AML-193 (cell line): ENCODE measurements around the gene MTERF4.
"Not testable (repeated sequence)": the region's sequence is repeated elsewhere in the genome, so short reads cannot be mapped to it uniquely, and the experiment has no call there.

Source experiments
- DNase-seq, 2 experiments: peaks; one replicate each; lab custom pipeline; 2025; lab: John Stamatoyannopoulos, UW

Gene MTERF4

DNA sequence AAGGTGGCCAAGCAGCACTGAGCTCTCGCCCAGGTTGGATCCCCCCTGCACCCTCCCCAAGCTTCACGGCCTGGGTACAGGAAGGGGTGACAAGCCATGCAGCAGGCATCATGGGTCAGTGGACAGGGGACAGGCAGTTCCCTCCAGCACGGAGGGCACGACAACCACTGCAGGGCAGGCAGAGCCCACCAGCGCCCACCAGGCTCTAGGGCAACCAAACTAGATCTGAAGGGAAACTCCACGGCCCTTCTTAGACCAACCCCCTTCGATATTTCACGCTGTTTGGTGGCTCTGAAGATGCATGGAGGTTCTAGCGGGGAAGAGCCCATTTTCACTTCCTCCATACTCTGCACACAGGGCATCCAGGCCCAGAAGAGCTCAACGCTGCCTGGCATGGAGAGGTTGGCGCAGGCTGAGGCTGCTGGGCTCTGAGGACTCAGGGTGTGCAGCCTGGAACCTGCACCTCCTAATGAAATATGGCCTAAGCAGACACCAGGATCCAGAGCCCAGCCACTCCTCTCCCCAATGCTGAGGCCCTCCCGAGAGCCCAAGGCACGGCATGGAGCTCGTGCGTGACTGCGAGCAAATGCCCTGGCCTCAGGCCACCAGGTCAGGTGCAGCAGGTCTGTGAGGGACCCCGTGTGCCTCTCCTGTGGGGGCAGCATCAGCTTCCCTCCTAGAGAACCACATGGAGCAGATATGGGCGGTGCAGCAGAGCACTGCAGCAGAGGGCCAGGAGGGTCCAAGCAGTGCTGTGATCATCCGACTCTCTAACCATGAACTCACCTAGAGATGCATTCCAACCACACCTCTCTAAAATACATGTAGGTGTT is 8.7 kb upstream of the MTERF4 start:
- no peak for DNase-seq

DNA sequence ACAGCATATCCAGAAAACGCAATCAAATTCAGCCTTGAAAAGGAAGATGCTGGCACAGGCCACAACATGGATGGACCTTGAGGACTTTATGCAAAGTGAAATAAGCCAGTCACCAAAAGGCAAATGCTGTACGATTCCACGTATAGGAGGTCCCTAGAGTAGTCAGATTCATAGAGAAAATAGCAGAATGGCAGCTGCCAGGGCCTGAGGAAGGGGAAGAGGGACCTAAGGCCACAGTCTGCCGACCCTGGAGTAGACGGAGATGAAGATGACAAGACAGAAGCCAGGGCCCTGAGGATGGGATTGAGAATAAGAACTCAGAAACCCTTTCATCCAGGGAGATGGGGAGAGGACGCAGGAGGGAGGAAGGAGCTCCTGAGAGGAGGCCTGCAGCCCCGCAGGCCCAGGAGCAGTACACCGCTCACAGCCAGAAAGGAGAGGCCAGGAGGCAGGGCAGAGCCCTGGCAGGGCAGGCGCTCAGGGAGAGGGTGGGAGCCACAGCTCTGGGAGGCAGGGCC is 8.1 kb upstream of the MTERF4 start:
- DNase-seq: no peak

- DNase-seq: no peak
These were observed 7.4 kb upstream of the MTERF4 start for GRCh38 chr2:241109210-241110088.

DNA sequence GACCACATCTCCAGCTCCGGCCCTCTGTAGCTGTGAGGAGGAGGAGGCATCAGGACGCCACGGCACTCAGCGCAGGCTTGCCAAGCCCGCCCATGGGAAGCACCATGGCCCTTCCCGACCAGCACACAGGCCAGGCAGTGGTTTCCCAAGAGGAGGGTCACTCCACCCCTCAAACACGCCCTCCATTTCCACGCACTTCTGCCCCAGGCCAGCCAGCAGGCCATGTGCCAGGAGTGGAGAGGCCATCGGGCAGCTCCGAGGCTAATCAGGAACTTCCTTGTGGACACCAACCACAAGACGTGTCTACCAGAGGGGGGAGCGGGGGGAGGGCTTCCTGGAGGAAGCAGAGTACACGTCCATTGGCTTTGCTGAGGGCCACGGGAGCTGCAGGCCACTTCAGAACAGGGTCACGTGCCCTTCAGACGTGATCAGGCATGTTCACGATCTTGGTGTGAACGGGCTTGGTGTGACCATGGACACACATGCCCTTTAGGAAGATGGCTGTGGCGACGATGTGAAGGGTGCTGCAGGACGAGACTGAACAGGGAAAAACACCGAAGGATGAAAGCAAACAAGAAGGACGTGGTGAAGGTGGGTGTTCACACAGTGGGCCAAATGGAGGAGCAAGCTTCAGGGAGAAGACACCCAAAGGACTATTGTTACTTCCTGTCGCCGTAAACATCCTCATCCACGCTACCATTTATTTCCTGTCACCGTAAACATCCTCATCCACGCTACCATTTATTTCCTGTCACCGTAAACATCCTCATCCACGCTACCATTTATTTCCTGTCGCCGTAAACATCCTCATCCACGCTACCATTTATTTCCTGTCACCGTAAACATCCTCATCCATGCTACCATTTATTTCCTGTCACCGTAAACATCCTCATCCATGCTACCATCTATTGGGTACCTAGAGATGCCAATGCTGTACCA is 6.5 kb upstream of the MTERF4 start:
- no peak for DNase-seq

GRCh38 chr2:241107031-241107783 is 5.1 kb upstream of the MTERF4 start:
- no peak for DNase-seq

- no peak for DNase-seq
These were observed 3.6 kb upstream of the MTERF4 start for GRCh38 chr2:241105641-241106040.

DNA sequence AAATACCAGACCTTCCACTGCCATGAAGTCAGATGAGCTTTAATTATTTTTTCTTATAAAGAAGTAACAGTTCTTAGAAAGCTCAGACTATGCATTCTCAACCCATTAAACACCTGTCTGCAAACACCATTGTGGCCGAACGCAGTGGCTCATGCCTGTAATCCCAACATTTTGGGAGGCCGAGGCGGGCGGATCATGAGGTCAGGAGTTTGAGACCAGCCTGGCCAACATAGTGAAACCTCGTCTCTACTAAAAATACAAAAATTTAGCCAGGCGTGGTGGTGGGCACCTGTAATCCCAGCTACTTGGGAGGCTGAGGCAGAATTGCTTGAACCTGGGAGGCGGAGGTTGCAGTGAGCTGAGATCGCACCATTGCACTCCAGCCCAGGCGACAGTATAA is 2.5 kb upstream of the MTERF4 start:
- DNase-seq: not testable (repeated sequence)

GRCh38 chr2:241103176-241103595 is 1.1 kb upstream of the MTERF4 start:
- DNase-seq: no peak

DNA sequence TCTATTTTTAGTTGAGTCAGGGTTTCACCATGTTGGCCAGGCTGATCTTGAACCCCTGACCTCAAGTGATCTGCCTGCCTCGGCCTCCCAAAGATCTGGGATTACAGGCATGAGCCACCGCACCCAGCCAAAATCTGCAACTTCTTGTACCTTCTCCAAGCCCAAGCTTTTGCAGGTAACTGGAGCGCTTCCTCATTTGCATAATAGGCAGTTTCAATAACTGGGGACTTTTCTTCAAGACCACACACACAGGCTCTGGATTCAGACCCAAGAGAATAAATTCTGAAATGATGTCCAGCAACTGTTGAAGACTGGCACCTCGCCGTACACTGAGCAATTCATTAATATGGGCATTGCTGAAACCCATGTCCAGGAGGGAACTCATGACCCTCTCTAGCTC is 2.8 kb downstream of the MTERF4 start:
- DNase-seq: no peak

DNA sequence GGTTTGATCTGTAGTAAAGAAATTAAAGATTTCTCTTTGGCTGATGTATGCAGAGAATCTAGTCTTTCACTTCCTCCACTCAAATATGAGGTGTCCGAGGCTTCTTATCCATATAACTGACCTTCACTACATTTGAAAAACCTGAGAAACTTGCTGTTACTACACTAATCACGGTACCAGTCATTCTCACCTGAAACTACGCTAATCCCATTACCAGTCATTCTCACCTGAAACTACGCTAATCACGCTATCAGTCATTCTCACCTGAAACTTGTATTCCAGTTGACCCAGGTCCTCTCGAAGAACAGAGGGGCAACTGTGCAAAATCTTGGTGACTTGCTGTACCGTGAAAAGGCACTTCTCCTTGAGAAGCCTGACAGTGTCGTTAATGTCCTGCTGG is 5.1 kb downstream of the MTERF4 start:
- DNase-seq: no peak

DNA sequence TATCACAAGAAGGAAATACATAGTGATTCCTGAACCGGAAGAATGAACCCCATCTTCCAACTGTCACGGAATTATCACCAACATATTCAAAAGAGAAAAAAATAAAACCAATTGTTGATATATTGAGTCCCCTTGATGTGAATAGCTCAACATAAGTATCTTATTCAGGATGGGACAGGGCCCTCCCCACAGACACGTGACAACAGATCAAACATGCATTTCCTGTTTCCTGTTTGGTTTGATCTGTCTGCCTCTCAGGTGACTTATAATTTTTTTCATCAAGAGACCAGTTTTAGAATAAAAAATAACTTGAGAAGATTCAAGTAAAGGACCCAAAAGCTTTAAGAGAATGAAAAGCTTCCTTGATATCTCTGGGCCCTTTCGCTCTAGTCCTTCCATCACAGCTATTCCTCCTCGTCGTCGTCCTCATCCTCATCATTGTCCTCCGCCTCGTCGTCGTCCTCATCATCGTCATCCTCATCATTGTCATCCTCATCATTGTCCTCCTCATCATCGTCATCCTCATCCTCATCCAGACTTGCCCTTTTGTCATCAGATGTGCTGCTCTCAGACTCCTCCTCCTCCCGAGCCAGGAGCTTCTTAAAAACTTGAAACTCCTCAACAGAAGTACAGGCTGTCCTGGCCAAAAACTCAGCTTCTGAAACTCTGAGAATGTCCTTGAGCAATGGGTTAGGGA is 6.3 kb downstream of the MTERF4 start:
- no peak for DNase-seq

GRCh38 chr2:241094924-241095420 is 7.1 kb downstream of the MTERF4 start:
- DNase-seq: no peak

GRCh38 chr2:241094172-241094571 is 7.9 kb downstream of the MTERF4 start:
- no peak for DNase-seq

DNA sequence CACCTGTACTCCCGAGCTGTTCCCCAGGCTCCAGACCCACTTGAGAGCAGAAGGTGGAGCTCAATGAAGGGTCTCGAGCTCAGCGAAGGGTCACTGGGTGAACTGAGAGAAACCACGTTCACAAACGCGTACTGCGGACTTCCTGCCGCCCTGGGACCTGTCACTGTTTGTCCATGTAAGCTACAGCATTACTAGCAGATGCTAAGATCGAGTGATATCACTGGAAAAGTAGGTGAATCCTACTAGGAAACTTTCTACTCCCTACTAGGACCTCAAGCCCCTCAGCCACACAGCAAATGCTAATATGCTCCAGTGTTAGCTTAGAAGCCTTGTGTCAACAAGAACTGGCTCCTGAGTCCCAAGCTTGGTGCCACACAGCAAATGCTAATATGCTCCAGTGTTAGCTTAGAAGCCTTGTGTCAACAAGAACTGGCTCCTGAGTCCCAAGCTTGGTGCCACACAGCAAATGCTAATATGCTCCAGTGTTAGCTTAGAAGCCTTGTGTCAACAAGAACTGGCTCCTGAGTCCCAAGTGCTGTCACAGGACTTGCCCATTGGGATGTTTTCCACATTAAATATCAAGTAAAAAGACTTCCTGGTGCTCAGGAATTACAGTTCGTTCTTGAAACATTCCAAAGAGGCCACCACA is 8.8 kb downstream of the MTERF4 start:
- DNase-seq: not testable (repeated sequence)

GRCh38 chr2:241092677-241093076 is 9.4 kb downstream of the MTERF4 start:
- no peak for DNase-seq

DNA sequence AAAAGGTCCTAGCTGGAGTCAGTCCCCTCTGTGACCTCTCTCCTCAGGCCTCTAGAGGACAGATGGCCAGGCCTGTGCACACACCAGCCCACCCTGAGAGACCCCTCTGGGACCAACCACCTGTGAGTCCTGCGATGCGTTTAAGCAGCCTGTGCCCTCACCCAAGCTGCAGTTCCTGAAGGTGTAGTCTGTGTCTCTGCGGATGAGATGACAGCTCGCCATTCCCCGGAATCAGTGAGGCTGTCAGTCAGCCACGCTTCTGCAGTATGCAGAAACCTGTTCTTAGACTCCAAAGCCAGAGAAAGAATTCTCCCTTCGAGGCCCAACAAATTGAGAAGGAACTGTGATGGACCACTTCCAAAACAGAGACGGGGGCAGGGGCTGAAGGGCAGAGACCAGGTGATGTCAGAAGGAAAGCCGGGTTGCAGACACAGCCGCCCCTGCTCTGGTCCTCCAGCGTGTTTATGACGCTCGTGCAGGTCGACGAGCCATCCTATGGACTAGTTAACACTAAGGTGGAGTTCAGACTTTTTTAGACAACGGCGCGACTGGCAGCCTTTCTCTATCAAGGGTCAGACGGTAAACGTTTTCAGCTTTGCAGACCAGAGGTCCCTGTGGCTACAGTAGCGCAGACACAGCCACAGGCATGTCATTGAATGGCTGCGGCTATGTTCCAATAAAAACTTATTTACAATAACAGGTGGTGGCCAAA is 10.2 kb downstream of the MTERF4 start:
- DNase-seq: no peak

DNA sequence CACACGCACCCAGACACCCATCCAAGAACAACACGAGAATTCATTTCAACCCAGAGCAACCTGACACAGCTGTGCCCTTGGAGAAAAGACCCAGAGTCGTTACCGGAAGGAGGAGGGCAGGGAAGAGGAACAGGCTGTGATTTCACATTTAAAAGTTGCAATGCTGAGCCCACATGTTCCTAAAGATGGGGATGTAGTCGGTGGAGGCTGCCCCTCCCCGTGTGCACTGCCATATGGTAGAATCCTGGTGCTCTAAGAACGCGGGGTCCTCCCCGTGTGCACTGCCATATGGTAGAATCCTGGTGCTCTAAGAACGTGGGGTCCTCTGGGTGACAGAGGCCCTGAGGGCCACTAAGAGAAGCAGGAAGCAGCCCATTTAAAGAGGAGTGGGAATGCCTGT is 10.9 kb downstream of the MTERF4 start:
- DNase-seq: no peak

DNA sequence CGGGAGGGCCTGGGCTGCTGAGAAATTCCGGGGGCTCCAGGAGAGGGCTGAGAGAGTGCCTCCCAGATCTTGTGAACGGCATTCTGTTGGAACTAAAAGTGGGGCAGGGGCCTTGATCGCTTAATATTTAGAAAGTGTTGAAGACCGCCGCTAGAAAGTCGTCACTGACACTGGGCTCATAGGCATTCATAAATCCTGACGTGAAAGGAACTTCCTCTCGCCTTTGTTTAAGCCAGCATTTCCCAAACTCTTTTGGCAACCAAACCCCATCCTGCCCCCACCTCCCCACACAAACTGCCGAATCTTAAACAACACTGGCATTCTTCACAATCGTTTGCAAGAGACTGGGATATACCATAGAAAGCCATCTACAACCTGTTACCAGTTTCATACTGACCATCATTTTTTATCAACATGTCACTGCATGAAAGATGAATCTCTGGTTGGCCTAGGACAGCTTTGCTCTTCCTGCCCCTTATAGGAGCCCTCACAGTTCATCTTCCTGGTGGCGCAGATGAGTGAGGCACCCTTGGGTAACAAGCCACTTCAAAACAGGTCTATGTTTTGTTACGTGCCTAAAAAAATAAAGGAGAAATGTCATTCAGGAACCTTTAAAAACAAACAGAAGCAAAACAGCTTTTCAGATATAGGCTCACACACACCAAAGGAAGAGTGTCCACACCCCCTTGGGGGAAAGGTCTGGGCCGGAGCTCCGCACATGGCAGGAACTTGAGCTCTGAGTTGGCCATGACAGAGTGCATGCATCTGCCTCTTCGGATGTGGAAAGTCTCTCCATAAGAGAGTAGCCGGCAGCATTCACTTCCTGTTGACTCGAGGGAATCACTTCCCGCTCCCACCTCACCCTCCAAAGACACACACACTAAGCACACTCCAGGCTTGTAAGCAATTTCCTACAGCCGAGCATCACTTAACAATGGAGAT is 13.0 kb downstream of the MTERF4 start:
- DNase-seq: no peak
